HepG2 (cell line): ENCODE measurements around the gene TRPC1. TPM values are rescaled to one million over a fixed set of nuclear protein-coding genes. Genes with fewer than 3 reads are reported as not detected.

ENCODE experiments used
- DZIP1 ChIP-seq: sonication (generic); formaldehyde crosslinking; IDR thresholded peaks from 2 replicates; pipeline ENCODE4 v1.5.0; 2020; ENCODE audit warnings: mild to moderate bottlenecking, missing genetic modification reagents
- FOXP1 ChIP-seq, 2 experiments: fragments of 450-650 bp in 1 of 2; IDR thresholded peaks; 2 replicates each; pipeline ENCODE4 v1.6.1; 2017 to 2018; ENCODE audit warnings: antibody characterized with exemption in 1 of 2
- GATA4 ChIP-seq: sonication (generic); IDR thresholded peaks from 2 replicates; pipeline ENCODE4 v1.6.1; 2016; ENCODE audit warnings: antibody characterized with exemption, low read depth, borderline replicate concordance
- KLF16 ChIP-seq, 2 experiments: sonication (generic) in 1 of 2; formaldehyde crosslinking in 1 of 2; IDR thresholded peaks; 2 replicates each; pipeline versions ENCODE4 v1.6.1 to v1.8.0; 2016 to 2023; ENCODE audit warnings: missing genetic modification reagents in 2 of 2, missing compliant biosample characterization in 1 of 2
- MBD4 ChIP-seq: IDR thresholded peaks from 2 replicates; pipeline ENCODE4 v1.6.1; 2012; ENCODE audit warnings: low read length, inconsistent platforms, borderline replicate concordance
- MLX ChIP-seq: IDR thresholded peaks from 2 replicates; pipeline ENCODE4 v1.6.1; 2016
- NCOA2 ChIP-seq: sonication (generic); formaldehyde crosslinking; IDR thresholded peaks from 2 replicates; pipeline ENCODE4 v1.8.0; 2022; ENCODE audit warnings: inconsistent platforms
- NCOR1 ChIP-seq: fragments of 200-600 bp; sonication (generic); IDR thresholded peaks from 2 replicates; pipeline ENCODE4 v1.7.0; 2017; ENCODE audit warnings: antibody characterized with exemption, low read length, borderline replicate concordance
- NONO ChIP-seq, 2 experiments: fragments of 450-650 bp in 1 of 2; sonication (generic) in 1 of 2; formaldehyde crosslinking in 1 of 2; IDR thresholded peaks in 1 of 2; conservative IDR thresholded peaks in 1 of 2; 2 replicates each; pipeline versions ENCODE4 v1.6.1 to v1.8.0; 2017 to 2022; ENCODE audit warnings: mild to moderate bottlenecking in 1 of 2, missing genetic modification reagents in 1 of 2, moderate library complexity in 1 of 2
- PRMT3 ChIP-seq: sonication (generic); formaldehyde crosslinking; IDR thresholded peaks from 2 replicates; pipeline ENCODE4 v1.8.1; 2022; ENCODE audit warnings: low read depth, mild to moderate bottlenecking, moderate library complexity, missing genetic modification reagents, borderline replicate concordance
- RERE ChIP-seq: IDR thresholded peaks from 2 replicates; pipeline ENCODE4 v1.6.1; 2016; ENCODE audit warnings: low read depth, missing genetic modification reagents, missing compliant biosample characterization
- RXRA ChIP-seq: sonication (generic); formaldehyde crosslinking; IDR thresholded peaks from 2 replicates; pipeline ENCODE4 v1.5.1; 2020; ENCODE audit warnings: missing genetic modification reagents
- ZBTB14 ChIP-seq: sonication (generic); formaldehyde crosslinking; IDR thresholded peaks from 2 replicates; pipeline ENCODE4 v1.4.0; 2020; ENCODE audit warnings: missing genetic modification reagents
- ZBTB20 ChIP-seq: sonication (generic); formaldehyde crosslinking; IDR thresholded peaks from 2 replicates; pipeline ENCODE4 v1.8.1; 2023; ENCODE audit warnings: missing genetic modification reagents, low read depth, mild to moderate bottlenecking, borderline replicate concordance
- ZNF292 ChIP-seq: sonication (generic); formaldehyde crosslinking; IDR thresholded peaks from 2 replicates; pipeline ENCODE4 v1.8.1; 2022; ENCODE audit warnings: mild to moderate bottlenecking, low read depth, missing genetic modification reagents, borderline replicate concordance
- ZNF556 ChIP-seq: sonication (generic); formaldehyde crosslinking; IDR thresholded peaks from 2 replicates; pipeline ENCODE4 v1.4.0; 2020; ENCODE audit warnings: mild to moderate bottlenecking, missing genetic modification reagents, borderline replicate concordance
- ZNF563 ChIP-seq: sonication (generic); formaldehyde crosslinking; IDR thresholded peaks from 2 replicates; pipeline ENCODE4 v1.8.0; 2022; ENCODE audit warnings: mild to moderate bottlenecking, moderate library complexity, missing genetic modification reagents
- ZNF724P ChIP-seq: sonication (generic); formaldehyde crosslinking; IDR thresholded peaks from 2 replicates; pipeline ENCODE4 v1.8.0; 2022; ENCODE audit warnings: missing genetic modification reagents, borderline replicate concordance
- ZNF75D ChIP-seq: sonication (generic); formaldehyde crosslinking; IDR thresholded peaks from 2 replicates; pipeline ENCODE4 v1.8.1; 2023; ENCODE audit warnings: missing genetic modification reagents, mild to moderate bottlenecking, borderline replicate concordance
- polyA plus RNA-seq, 8 experiments: library from polyadenylated mRNA; depleted of rRNA in 3 of 8; stranded (reverse) in 7 of 8; unstranded in 1 of 8; fragments of >200 nt; fragmentation: Illumina TruSeq in 4 of 8; extraction: Trizol in 4 of 8; gene quantifications; 2 replicates each; pipeline versions ENCODE4 v1.2.1 to v1.2.3, GENCODE V29; 2011 to 2016; ENCODE audit warnings: low read depth in 4 of 8, missing spikeins in 1 of 8, mixed read lengths in 1 of 8; ENCODE audit not compliant: insufficient read depth in 1 of 8
- total RNA-seq, 5 experiments: library from RNA; depleted of rRNA; stranded (reverse); fragments of >200 nt; fragmentation: Illumina TruSeq; extraction: Trizol; gene quantifications; 2 replicates each; pipeline ENCODE4 v1.2.3, GENCODE V29; 2016; ENCODE audit warnings: low read depth in 1 of 5

TRPC1 gene
- total and polyA plus RNA-seq, 2 of the 13 experiments (the other 11 are each of a cell fraction or from before 2014, with no cell fraction given) = 10.8 to 13.1 TPM

- TF ChIP-seq NCOR1 = no peak
- TF ChIP-seq ZNF75D (CRISPR knock-in tag) = no peak
- TF ChIP-seq NONO (IDR thresholded peaks at IDR 0.05) = no peak
- no peak; the same call in 1 of the 2 replicates for TF ChIP-seq NONO (CRISPR knock-in tag; conservative IDR thresholded peaks at IDR 0.05)
- TF ChIP-seq MBD4 = no peak
- TF ChIP-seq GATA4 = no peak
- no peak for TF ChIP-seq PRMT3 (CRISPR knock-in tag)
- TF ChIP-seq KLF16 (CRISPR knock-in tag; IDR thresholded peaks at IDR 0.05) = 0 out of 4 replicates have a peak, but pooled peaks of 1 of the 2 experiments have one; percentile 24
- no peak for TF ChIP-seq ZNF724P (CRISPR knock-in tag)
- TF ChIP-seq ZBTB20 (CRISPR knock-in tag) = no peak
- no peak for TF ChIP-seq DZIP1
- peak; percentile 31; the same call in 1 of the 2 replicates for TF ChIP-seq ZNF556 (CRISPR knock-in tag)
- no peak for TF ChIP-seq FOXP1 (IDR thresholded peaks at IDR 0.05)
- TF ChIP-seq FOXP1 (CRISPR knock-in tag; IDR thresholded peaks at IDR 0.05) = no peak
- TF ChIP-seq ZNF563 (CRISPR knock-in tag) = no peak
- no peak for TF ChIP-seq RXRA (CRISPR knock-in tag)
- TF ChIP-seq ZBTB14 (CRISPR knock-in tag) = no peak
- no peak for TF ChIP-seq ZNF292
- TF ChIP-seq MLX (CRISPR knock-in tag) = no peak
- TF ChIP-seq NCOA2 = 0 out of 2 replicates have a peak, but pooled peaks have one; percentile 21
- TF ChIP-seq RERE = no peak
These were observed 105.0 kb downstream of the TRPC1 start (continued) for GRCh38 chr3:142828703-142829305.
